Measurements from ENCODE around the gene MCRS1.
A peak's percentile ranks its signal among the peaks of the same experiment; 100 is the strongest.
"Not testable (repeated sequence)": the region's sequence is repeated elsewhere in the genome, so short reads cannot be mapped to it uniquely, and the experiment has no call there.

MCRS1 gene

DNA sequence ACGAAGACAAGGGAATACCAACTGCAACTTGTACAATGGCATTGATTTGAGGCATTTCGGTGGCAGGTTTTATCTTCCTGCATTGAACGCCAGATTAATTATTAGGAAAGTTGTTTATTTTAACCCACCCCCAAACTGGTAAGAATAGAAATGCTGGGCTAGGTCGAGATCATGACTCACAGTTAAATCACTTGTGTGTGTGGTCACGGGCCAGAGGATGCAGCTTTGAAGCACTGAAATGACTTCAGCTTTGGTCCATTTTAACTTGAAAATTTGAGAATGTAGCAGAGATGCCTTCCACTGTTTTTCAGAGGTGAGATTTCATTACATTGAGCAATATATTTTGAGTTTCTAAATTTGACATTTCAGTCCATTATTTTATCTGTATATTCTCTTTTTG lies 52.7 kb downstream of the MCRS1 start:
- CTCF ChIA-PET: interaction anchor here (0.6 to 6.9 kb wide), 8 partner anchors 11 to 184 kb away, joined by 3 to 92 read pairs (median 6); partner anchors contain the start of gene DNAJC22
- DNase-seq (ENCODE audit: low spot score): peak; percentile 66
- POLR2A ChIA-PET (ENCODE audit: low non-redundant PET): interaction anchor here (1.2 kb wide), 1 partner anchor 148 kb away, joined by 3 read pairs; the partner anchor contains the start of gene SPATS2
- TF ChIP-seq, protein P1, sequence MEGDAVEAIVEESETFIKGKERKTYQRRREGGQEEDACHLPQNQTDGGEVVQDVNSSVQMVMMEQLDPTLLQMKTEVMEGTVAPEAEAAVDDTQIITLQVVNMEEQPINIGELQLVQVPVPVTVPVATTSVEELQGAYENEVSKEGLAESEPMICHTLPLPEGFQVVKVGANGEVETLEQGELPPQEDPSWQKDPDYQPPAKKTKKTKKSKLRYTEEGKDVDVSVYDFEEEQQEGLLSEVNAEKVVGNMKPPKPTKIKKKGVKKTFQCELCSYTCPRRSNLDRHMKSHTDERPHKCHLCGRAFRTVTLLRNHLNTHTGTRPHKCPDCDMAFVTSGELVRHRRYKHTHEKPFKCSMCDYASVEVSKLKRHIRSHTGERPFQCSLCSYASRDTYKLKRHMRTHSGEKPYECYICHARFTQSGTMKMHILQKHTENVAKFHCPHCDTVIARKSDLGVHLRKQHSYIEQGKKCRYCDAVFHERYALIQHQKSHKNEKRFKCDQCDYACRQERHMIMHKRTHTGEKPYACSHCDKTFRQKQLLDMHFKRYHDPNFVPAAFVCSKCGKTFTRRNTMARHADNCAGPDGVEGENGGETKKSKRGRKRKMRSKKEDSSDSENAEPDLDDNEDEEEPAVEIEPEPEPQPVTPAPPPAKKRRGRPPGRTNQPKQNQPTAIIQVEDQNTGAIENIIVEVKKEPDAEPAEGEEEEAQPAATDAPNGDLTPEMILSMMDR (conservative IDR thresholded peaks at IDR 0.05; ENCODE audit: low read depth): no peak
- peak overlapping the region; percentile 59 for H3K27ac ChIP-seq

DNA sequence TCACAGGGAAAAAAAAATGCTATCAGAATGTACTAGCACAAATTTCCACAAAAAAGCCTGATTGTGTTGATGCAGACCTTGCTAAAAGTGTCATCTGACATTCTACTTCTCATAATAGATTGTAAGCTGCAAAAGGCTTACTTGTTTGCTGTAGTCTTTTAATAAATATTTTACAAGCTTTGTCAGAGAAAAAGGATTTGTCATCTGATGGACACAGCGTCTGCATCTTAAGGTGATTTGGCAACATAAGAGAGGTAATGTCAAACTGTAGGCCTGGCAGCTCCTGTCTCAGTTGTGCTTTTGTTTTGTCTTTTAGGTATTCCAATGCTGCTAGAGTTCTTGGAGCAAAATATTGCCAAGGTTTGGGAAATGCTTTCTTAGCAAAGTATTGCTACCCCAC lies 55.4 kb downstream of the MCRS1 start:
- POLR2A ChIA-PET (ENCODE audit: low non-redundant PET): no interaction called here
- no peak overlapping the region for H3K27ac ChIP-seq
- TF ChIP-seq, protein P1 (conservative IDR thresholded peaks at IDR 0.05; ENCODE audit: low read depth): no peak
- CTCF ChIA-PET: interaction anchor here (0.6 to 6.9 kb wide), 7 partner anchors 23 to 183 kb away, joined by 3 to 92 read pairs (median 3); partner anchors contain the start of gene DNAJC22
- no peak for DNase-seq (ENCODE audit: low spot score)

DNA sequence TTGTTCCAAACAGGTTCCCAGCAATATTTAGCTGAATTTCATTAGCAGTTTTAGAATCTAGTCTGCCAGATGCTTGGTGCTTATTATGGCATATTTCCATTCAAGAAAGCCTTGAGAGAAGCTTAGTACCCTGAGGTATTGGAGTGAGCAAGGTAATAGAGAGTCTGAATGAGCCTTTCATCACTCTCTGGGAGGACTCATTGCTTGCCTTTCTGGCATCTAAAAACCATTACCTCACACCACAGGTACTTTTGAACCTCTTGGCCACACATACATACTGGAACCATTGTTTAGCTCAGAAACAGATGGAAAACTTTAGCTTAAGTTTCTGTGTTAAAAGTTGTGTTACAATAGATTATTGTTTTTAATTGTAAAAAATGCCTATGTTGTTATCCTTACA lies 56.5 kb downstream of the MCRS1 start:
- H3K27ac ChIP-seq: no peak overlapping the region
- DNase-seq (ENCODE audit: low spot score): no peak
- ChIA-PET CTCF (interaction anchor here (0.6 to 6.9 kb wide), 3 partner anchors 136 to 164 kb away, joined by 3 to 92 read pairs (median 7); no protein-coding TSS in a partner anchor), POLR2A (ENCODE audit: low non-redundant PET) (no interaction called here)
- TF ChIP-seq, protein P1 (conservative IDR thresholded peaks at IDR 0.05; ENCODE audit: low read depth): no peak

DNA sequence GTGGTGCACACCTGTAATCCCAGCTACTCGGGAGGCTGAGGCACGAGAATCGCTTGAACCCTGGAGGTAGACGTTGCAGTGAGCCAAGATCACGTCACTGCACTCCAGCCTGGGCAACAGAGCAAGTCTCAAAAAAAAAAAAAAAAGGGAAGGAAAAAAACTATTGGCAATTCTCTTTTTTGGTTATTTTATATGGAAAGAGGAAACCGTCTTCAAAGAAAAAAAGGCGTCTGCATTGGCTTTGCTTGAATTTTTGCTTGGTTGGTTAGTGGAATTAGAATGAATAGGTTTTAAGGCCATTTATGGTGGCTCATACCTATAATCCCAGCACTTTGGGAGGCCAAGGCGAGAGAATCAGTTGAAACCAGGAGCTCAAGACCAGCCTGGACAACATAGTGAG lies 58.3 kb downstream of the MCRS1 start:
- not testable (repeated sequence) for H3K27ac ChIP-seq; DNase-seq (ENCODE audit: low spot score)
- ChIA-PET CTCF (interaction anchor here (1.8 kb wide), 1 partner anchor 162 kb away, joined by 7 read pairs; no protein-coding TSS in a partner anchor), POLR2A (ENCODE audit: low non-redundant PET) (interaction anchor here (0.6 kb wide), 1 partner anchor 1522 kb away, joined by 6 read pairs; no protein-coding TSS in a partner anchor)
